Loucy (cell line): ENCODE results near the gene GRID1.

ENCODE experiments used
- H2AFZ ChIP-seq: fragments of 200-600 bp; sonication (generic); 2 replicates; pipeline ENCODE4 v1.6.0; 2016; ENCODE audit warnings: antibody characterized with exemption, mild to moderate bottlenecking, low read length, moderate library complexity
- H3F3A ChIP-seq: fragments of 200-600 bp; 2 replicates; pipeline ENCODE4 v1.6.0; 2016; ENCODE audit warnings: antibody characterized with exemption, low read depth, mild to moderate bottlenecking
- H3K27me3 ChIP-seq: fragments of 200-600 bp; sonication (generic); 2 replicates; pipeline ENCODE4 v1.6.1; 2014; ENCODE audit warnings: low read length, mild to moderate bottlenecking; ENCODE audit not compliant: insufficient read depth, poor library complexity, severe bottlenecking
- H3K36me3 ChIP-seq: fragments of 200-600 bp; sonication (generic); 2 replicates; pipeline ENCODE4 v1.6.1; 2016; ENCODE audit warnings: low read length; ENCODE audit not compliant: insufficient read depth
- H3K4me1 ChIP-seq: fragments of 200-600 bp; sonication (generic); 2 replicates; pipeline ENCODE4 v1.5.1; 2014; ENCODE audit warnings: low read length, mild to moderate bottlenecking; ENCODE audit not compliant: insufficient read depth, poor library complexity, severe bottlenecking
- H3K4me2 ChIP-seq: fragments of 200-600 bp; sonication (generic); 2 replicates; pipeline ENCODE4 v1.6.0; 2014; ENCODE audit warnings: antibody characterized with exemption, low read length, low read depth, mild to moderate bottlenecking; ENCODE audit not compliant: poor library complexity, severe bottlenecking
- H3K4me3 ChIP-seq: fragments of 200-600 bp; sonication (generic); 2 replicates; pipeline ENCODE4 v1.5.1; 2014; ENCODE audit warnings: low read length, mild to moderate bottlenecking, mixed read lengths; ENCODE audit not compliant: poor library complexity, severe bottlenecking
- H3K79me2 ChIP-seq: fragments of 200-600 bp; sonication (generic); 2 replicates; pipeline ENCODE4 v1.6.1; 2014; ENCODE audit warnings: low read length; ENCODE audit not compliant: insufficient read depth
- H3K9ac ChIP-seq: fragments of 200-600 bp; sonication (generic); 2 replicates; pipeline ENCODE4 v1.6.0; 2014; ENCODE audit warnings: mild to moderate bottlenecking, low read depth, low read length, moderate library complexity; ENCODE audit not compliant: poor library complexity, severe bottlenecking
- H3K9me2 ChIP-seq: fragments of 200-600 bp; sonication (generic); replicated peaks from 2 replicates; pipeline ENCODE4 v1.6.1; 2016; ENCODE audit warnings: low read depth, low read length, mixed read lengths
- H3K9me3 ChIP-seq: fragments of 200-600 bp; sonication (generic); 2 replicates; pipeline ENCODE4 v1.6.1; 2014; ENCODE audit warnings: mild to moderate bottlenecking, antibody characterized with exemption, low read length, low read depth; ENCODE audit not compliant: insufficient read depth
- H4K20me1 ChIP-seq: fragments of 200-600 bp; sonication (generic); 2 replicates; pipeline ENCODE4 v1.6.0; 2014; ENCODE audit warnings: antibody characterized with exemption, low read length, mild to moderate bottlenecking; ENCODE audit not compliant: insufficient read depth, poor library complexity, severe bottlenecking
- CTCF ChIP-seq: fragments of 200-600 bp; sonication (generic); conservative IDR thresholded peaks from 2 replicates; pipeline ENCODE4 v1.5.1; 2014; ENCODE audit warnings: mild to moderate bottlenecking, antibody characterized with exemption, low read length
- EZH2phosphoT487 ChIP-seq: fragments of 200-600 bp; IDR thresholded peaks from 2 replicates; pipeline ENCODE4 v1.6.1; 2018; ENCODE audit warnings: antibody characterized with exemption, mild to moderate bottlenecking, moderate library complexity, borderline replicate concordance

GRID1 gene

GRCh38 chr10:86334488-86335085, 32.0 kb downstream of the GRID1 start:
- Histone ChIP-seq H3K27me3 (no peaks in the 10 kb centered on the region), H3K4me1 (no peaks in the 10 kb centered on the region), H2AFZ (no peak overlapping the region), H3F3A (no peaks in the 10 kb centered on the region), H3K4me3 (no peak overlapping the region), H3K4me2 (no peak overlapping the region), H3K9ac (no peak overlapping the region), H3K9me2 (no peaks in the 10 kb centered on the region), H3K9me3 (no peaks in the 10 kb centered on the region), H3K79me2 (no peaks in the 10 kb centered on the region), H4K20me1 (no peaks in the 10 kb centered on the region), H3K36me3 (no peaks in the 10 kb centered on the region)
- TF ChIP-seq EZH2phosphoT487 (no peak), CTCF (no peak)

GRCh38 chr10:86333826-86334487, 32.6 kb downstream of the GRID1 start:
- TF ChIP-seq EZH2phosphoT487: no peak
- no peak for TF ChIP-seq CTCF
- Histone ChIP-seq H3F3A (no peaks in the 10 kb centered on the region), H3K4me2 (no peak overlapping the region)

GRCh38 chr10:86331861-86332260, 34.7 kb downstream of the GRID1 start:
- H2AFZ ChIP-seq: no peak overlapping the region
- TF ChIP-seq CTCF (no peak), EZH2phosphoT487 (no peak)
- H3K9me2 ChIP-seq: no peaks in the 10 kb centered on the region
- H3F3A ChIP-seq: no peaks in the 10 kb centered on the region
- no peaks in the 10 kb centered on the region for H3K79me2 ChIP-seq
- no peaks in the 10 kb centered on the region for H3K36me3 ChIP-seq
- H3K27me3 ChIP-seq: no peaks in the 10 kb centered on the region
- H3K9ac ChIP-seq: no peak overlapping the region
- no peaks in the 10 kb centered on the region for H3K4me1 ChIP-seq
- no peaks in the 10 kb centered on the region for H4K20me1 ChIP-seq
- H3K4me2 ChIP-seq: no peak overlapping the region
- H3K4me3 ChIP-seq: no peak overlapping the region
- H3K9me3 ChIP-seq: no peaks in the 10 kb centered on the region

More at GRCh38 chr10:86333826-86334487, 32.6 kb downstream of the GRID1 start:
- Histone ChIP-seq H3K9me2 (no peaks in the 10 kb centered on the region), H4K20me1 (no peaks in the 10 kb centered on the region), H2AFZ (no peak overlapping the region), H3K9ac (no peak overlapping the region), H3K4me1 (no peaks in the 10 kb centered on the region), H3K79me2 (no peaks in the 10 kb centered on the region), H3K4me3 (no peak overlapping the region), H3K9me3 (no peaks in the 10 kb centered on the region), H3K36me3 (no peaks in the 10 kb centered on the region), H3K27me3 (no peaks in the 10 kb centered on the region)
